SK-N-SH treated with all-trans-retinoic acid at 6 μM for 48 hours (cell line): ENCODE measurements around the gene NFE2L1.

Experiments used
- RARB ChIP-seq: fragments of 250-450 bp; sonication (Bioruptor Pico); IDR thresholded peaks from 2 replicates; pipeline ENCODE4 v1.8.0; 2021; ENCODE audit warnings: mild to moderate bottlenecking, moderate library complexity
- ZC3H10 ChIP-seq: fragments of 250-450 bp; sonication (Bioruptor Pico); IDR thresholded peaks from 2 replicates; pipeline ENCODE4 v1.5.1; 2021; ENCODE audit warnings: mild to moderate bottlenecking, moderate library complexity
- TF ChIP-seq, protein P1 (sequence below): fragments of 250-450 bp; sonication (Bioruptor Pico); IDR thresholded peaks from 2 replicates; pipeline ENCODE4 v1.8.0; 2021; ENCODE audit warnings: low read depth, mild to moderate bottlenecking, moderate library complexity, borderline replicate concordance

DNA sequence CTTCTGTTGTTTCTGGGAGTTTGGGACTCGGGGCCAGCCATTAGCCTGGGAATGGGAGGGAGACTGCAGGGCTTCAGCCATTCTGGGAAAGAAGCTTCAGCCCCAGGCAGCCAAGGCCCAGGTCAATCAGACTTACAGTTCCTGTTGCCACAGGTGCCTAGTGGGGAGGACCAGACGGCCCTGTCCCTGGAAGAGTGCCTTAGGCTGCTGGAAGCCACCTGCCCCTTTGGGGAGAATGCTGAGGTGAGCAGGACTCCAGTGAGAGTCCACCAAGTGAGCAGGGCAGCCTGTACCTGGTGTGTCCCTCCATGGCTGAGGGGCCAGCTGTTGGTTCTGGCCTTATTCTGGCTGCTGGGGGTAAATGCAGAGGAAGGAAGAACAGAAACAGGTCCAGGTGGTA, 8.7 kb downstream of the NFE2L1 start:
- TF ChIP-seq ZC3H10 (CRISPR knock-in tag) (no peak), RARB (CRISPR knock-in tag) (no peak)
- TF ChIP-seq, protein P1, sequence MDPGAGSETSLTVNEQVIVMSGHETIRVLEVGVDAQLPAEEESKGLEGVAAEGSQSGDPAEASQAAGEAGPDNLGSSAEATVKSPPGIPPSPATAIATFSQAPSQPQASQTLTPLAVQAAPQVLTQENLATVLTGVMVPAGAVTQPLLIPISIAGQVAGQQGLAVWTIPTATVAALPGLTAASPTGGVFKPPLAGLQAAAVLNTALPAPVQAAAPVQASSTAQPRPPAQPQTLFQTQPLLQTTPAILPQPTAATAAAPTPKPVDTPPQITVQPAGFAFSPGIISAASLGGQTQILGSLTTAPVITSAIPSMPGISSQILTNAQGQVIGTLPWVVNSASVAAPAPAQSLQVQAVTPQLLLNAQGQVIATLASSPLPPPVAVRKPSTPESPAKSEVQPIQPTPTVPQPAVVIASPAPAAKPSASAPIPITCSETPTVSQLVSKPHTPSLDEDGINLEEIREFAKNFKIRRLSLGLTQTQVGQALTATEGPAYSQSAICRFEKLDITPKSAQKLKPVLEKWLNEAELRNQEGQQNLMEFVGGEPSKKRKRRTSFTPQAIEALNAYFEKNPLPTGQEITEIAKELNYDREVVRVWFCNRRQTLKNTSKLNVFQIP (CRISPR knock-in tag): no peak
